Activated naive CD8-positive, alpha-beta T cell treated with anti-CD3 and anti-CD28 coated beads, Interleukin-2, amount 50 U/mL, for 16 hours (primary cell): ENCODE measurements around the gene PRKCD.
"Not testable (repeated sequence)": the region's sequence is repeated elsewhere in the genome, so short reads cannot be mapped to it uniquely, and the experiment has no call there.

Source experiments
- DNase-seq: peaks from one replicate; pipeline ENCODE4 v3.0.0-alpha.2; 2020; ENCODE audit warnings: low read depth, low spot score

The PRKCD gene

GRCh38 chr3:53139906-53140846 lies 20.8 kb upstream of the PRKCD start:
- no peak for DNase-seq

- DNase-seq = no peak
Measured at GRCh38 chr3:53140847-53141845, 19.9 kb upstream of the PRKCD start.

- DNase-seq = no peak
Measured at GRCh38 chr3:53142986-53143385, 18.0 kb upstream of the PRKCD start.

GRCh38 chr3:53144446-53144845 lies 16.6 kb upstream of the PRKCD start:
- no peak for DNase-seq

- no peak for DNase-seq
Measured at GRCh38 chr3:53144862-53145712, 15.9 kb upstream of the PRKCD start.

- no peak for DNase-seq
Measured at GRCh38 chr3:53145713-53146080, 15.3 kb upstream of the PRKCD start.

GRCh38 chr3:53146319-53146891 lies 14.6 kb upstream of the PRKCD start:
- no peak for DNase-seq

- DNase-seq = no peak
Measured at GRCh38 chr3:53147151-53147902, 13.7 kb upstream of the PRKCD start.

GRCh38 chr3:53147903-53148400 lies 13.1 kb upstream of the PRKCD start:
- no peak for DNase-seq

GRCh38 chr3:53149006-53149690 lies 11.9 kb upstream of the PRKCD start:
- DNase-seq = no peak

- no peak for DNase-seq
Measured at GRCh38 chr3:53149699-53150098, 11.3 kb upstream of the PRKCD start.

- no peak for DNase-seq
Measured at GRCh38 chr3:53150247-53151085, 10.5 kb upstream of the PRKCD start.

GRCh38 chr3:53151086-53151438 lies 9.9 kb upstream of the PRKCD start:
- DNase-seq = not testable (repeated sequence)

- DNase-seq = no peak
Measured at GRCh38 chr3:53151465-53151864, 9.5 kb upstream of the PRKCD start.

GRCh38 chr3:53151870-53152660 lies 8.9 kb upstream of the PRKCD start:
- DNase-seq = no peak

- DNase-seq = no peak
Measured at GRCh38 chr3:53153264-53153823, 7.7 kb upstream of the PRKCD start.

GRCh38 chr3:53153980-53154379 lies 7.0 kb upstream of the PRKCD start:
- DNase-seq = no peak
